ENCODE measurements around the gene KDELR1.

The KDELR1 gene

GRCh38 chr19:48341515-48342413 is 49.6 kb downstream of the KDELR1 start:
- DNase-seq, result no peak

- no peak for DNase-seq
Observed at GRCh38 chr19:48340995-48341394, 50.4 kb downstream of the KDELR1 start.

- no peak for DNase-seq
Observed at GRCh38 chr19:48338802-48339503, 52.4 kb downstream of the KDELR1 start.

- no peak for DNase-seq
Observed at GRCh38 chr19:48338253-48338755, 53.0 kb downstream of the KDELR1 start.

- peak; percentile 76 for DNase-seq
Observed at GRCh38 chr19:48333467-48334384, 57.6 kb downstream of the KDELR1 start.

- DNase-seq, result peak; percentile 98
Observed at GRCh38 chr19:48332662-48333466, 58.5 kb downstream of the KDELR1 start.

Data from kidney glomerular epithelial cell (primary cell).